ENCODE results near the gene THBS2. TPM values are rescaled to one million over a fixed set of nuclear protein-coding genes. Genes with fewer than 3 reads are reported as not detected.
"Not testable (repeated sequence)": the region's sequence is repeated elsewhere in the genome, so short reads cannot be mapped to it uniquely, and the experiment has no call there.

The THBS2 gene
- total RNA-seq, 1 donor from 2014 or later, result not detected

DNA sequence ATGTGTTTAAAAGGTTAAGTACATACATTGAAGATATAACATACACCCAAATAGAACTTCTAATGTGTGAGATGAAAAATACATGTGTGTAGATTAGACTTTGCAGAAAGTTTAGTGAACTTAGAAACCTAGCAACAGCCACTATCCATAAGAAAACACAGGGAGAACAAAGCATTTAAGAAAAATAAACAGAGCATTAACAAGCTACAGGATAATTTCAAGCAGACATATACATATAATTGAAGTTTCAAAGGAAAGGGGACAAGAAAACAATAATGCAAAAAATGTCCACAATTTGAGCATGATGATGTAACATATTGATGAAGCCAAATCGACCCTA lies 18.2 kb upstream of the THBS2 start:
- DNase-seq (ENCODE audit: low read depth in 2 of 2), result no peak

DNA sequence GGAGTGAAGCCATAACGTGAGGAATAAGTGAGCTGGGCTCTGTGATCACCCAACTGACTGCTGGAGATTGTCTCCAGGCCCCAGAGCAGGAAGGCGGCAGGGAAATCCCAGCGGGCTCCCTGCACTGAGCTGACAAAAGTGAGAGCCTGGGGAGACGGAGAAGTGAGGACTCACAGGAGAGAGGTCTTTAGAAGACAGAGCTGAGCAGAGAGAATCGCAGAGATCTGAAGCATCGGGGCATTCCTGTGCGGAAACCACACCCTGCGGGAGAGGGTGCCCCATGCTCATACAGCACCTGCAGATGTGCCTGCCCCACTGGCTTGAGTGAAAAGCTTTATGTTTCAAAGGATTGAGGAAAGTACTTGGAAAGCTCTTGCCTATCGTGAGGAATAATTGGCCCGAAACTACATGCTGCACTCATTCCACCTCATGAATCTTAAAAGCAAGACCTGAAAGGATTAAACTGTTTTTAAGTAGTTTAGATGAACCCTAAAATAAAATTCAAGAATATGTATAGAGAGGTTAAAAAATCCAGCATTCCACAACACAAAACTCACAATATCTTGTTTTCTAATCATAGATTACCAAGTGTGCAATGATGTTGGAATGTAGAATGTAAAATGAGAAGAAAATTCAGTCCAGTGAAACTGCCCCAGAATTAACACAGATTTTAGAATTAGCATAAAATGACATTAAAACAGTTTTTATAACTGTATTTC lies 17.7 kb upstream of the THBS2 start:
- DNase-seq (ENCODE audit: low read depth in 2 of 2), result no peak

DNA sequence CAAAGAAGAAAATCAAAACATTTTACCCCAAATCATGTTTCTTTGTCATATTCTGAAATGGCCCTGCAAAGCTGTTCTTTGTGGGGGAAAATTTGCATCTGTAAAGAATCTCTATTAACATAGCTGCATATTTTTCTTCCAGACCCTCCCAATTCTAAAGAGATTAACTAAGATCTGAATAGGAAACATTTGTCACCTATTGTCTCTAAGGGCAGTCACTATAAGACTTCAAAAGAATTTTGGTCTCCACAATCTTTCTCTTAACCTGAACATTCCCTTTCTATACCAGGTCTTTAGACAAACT lies 16.4 kb upstream of the THBS2 start:
- DNase-seq (ENCODE audit: low read depth in 2 of 2), result not testable (repeated sequence)

DNA sequence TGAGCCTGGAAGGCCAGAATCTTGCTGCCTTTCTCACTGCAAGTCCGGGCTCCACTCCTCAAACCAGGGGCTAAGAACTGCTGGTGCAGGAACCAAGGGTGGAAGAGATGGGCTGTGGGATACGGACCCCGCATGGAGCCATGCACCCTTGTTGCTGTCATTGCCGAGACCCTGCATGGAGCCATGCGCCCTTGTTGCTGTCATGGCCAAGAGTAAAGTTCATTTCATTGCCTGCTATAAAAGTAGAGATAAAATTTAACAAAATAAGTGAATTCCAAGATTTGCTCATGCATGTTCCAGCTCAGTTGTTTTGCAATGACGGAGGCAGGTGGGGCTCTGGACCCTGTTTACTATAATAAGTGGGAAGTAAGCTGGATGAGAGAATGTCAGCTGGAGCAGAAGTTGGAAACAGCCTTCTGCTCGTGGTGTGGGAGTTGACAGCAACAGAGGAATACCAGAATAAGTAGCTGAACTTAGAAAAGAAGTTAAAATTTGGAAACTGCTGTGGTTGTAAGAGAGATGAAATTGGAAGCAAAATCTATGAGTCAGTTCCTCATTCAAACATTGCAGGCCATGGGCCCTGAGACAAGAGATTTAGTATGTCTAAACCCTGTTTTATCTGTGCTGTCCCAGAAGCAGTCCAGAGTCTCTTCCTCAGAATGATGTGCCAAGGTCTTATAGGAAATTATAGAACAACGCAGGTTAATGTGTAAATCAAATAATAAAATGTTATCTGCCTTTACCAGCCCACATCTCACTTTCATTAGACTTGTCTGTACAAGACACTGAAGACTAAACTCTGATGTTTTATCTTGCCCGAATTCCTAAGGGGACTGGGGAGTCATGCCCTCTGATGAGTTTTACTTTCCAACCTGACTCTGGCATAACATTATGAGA lies 15.8 kb upstream of the THBS2 start:
- no peak for DNase-seq (ENCODE audit: low read depth in 2 of 2)

DNA sequence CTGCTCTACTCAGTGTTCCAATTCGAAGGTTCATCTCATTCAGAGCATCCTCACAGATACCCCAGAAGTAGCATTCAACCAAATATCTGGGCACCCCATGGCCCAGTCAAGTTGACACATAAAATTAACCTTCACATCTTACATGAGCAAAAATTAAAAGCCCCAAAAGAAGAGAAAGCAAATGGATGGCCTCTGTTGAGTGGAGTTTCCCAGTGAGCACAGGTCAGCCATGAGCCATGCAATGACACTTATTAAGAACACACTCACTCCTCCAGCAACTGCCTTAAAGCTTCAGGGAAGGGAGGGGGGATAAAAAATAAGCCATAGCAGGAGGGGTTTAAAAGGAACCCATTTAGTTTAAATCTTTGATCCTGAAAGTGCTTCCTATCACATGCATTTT lies 14.6 kb upstream of the THBS2 start:
- no peak for DNase-seq (ENCODE audit: low read depth in 2 of 2)

DNA sequence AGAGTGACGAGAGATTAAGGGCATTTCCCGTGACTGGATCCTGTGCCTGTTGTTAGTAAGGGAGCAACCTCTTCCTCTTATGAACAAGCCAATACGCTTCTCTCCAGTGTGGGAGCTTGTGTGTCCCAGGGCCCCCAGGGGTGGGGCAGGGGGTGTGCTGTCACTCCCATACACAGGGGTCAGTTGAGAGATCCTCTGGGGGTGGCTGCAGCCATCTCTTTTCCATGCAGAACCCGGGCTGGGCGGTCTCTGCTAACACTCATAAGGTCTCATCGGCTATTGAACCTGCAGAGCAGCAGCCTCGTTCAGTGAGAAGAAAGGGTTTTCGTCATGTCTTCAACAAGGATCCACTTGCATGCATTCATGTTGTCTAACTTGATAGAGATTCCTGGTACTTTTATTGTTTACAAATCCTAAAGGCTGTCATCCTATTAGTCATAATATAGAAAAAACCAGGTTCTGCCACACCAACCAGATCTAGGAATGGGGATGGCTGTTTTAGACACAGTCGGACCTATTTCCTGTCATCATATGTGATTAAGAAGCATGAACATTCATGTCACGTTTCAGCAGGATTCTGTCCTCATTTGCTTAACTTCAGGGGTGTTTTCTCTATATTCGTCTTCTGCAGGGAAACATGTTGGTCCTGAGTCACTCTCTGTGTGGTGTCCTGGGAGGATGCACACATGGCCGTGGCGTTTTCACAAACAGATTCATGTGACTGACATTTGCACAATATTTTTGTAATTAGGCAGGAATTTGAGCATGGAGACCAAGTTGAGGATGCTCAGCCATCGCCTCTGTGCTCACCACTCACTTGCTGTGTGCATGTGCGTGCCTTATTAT lies 13.3 kb upstream of the THBS2 start:
- DNase-seq (ENCODE audit: low read depth in 2 of 2), result no peak

DNA sequence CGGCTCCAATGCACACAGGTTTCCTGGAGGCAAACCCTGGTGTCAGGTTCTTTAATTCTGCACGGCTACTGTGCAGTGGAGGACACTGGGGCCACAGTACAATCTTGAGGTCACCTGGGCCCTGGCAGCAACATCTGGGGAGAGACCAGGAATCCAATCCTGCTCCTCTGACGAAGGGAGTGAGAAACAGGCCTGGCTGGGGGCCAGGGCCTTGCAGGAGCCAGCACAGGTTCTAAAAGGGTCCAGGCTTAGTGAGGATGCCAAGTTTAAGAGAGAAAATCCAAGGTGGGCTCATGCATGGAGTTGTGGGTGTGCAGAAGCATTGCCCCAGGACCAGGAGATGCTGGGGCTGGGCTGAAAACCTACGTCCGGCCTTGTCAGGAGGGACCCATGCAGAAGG lies 12.6 kb upstream of the THBS2 start:
- no peak for DNase-seq (ENCODE audit: low read depth in 2 of 2)

DNA sequence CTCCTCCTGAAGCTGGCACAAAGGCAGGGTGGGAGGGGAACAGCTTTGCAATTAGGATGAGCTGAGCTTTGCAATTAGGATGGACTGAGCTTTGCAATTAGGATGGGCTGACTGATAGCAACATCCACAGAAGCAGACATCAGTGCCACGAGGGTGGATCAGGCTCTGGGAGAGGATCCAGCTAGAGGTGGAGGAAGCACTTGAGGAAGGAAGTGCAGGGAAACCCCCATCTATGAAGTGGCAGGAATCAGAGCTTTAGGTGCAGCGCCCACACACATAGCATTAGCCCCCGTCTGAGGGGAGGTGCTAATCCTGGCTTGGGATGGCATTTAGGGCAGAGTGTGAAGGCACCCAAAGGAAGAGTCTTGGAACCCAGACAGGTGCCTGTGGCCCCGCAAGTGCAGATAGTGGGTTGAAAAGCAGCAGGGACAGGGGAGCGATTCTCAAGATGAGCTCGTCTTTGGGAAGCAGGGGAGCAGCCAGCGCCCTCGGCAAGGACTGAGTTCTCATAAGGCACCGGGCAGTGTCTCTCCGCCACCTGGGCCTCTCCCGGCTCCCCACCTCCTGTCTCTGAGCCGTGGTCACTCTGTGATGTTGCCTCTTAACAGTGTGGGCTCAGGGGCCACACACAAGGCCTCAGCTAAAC lies 12.0 kb upstream of the THBS2 start:
- DNase-seq (ENCODE audit: low read depth in 2 of 2), result no peak

DNA sequence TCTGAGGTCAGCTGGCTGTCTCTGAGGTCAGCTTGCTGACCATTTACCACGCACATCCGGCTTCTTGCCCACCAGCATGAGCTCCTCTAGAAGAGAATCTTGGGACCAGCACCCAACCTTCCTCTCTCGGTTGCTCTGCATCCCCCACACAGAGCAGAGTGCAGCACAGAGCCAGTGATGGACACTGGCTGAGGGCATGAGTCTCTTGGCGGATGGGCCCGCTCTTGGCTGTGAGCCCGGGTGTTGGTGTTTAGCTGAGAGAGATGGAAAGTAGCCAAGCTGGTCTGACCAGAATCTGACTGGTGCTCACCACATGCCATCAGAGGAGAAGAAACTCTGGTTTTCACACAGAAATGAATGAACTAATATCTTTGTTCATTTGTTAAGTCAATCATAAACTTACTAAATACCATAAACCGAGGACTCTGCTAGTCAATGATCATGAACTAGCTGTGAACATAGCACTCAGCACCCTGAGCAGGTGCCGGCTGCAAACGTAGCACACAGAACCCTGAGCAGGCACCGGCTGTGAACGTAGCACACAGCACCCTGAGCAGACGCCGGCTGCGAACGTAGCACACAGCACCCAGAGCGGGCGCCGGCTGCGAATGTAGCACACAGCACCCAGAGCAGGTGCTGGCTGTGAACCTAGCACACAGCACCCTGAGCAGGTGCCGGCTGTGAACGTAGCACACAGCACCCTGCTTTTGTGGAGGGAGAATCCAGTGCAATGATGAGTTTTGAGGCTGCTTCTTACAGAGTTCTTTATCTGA lies 10.4 kb upstream of the THBS2 start:
- no peak for DNase-seq (ENCODE audit: low read depth in 2 of 2)

DNA sequence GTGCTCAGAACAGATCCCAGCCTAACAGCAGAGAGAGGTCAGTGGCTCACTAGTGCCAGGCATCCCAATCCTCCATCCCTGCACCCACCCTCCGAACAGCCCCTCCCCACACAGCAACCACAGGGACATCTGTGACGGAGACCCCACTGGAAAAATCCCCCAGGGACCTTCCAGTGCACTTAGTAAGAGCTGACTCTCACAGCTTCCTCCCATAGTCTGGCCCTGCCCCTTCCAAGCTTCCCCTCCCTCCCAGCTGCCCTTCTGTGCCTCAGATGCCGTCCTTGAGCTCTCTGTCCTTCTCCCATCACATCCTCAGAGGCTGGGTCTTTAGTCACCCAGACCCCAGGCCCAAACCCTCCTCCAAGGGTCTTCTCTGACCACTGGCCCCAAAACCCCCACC lies 9.7 kb upstream of the THBS2 start:
- DNase-seq (ENCODE audit: low read depth in 2 of 2), result no peak

DNA sequence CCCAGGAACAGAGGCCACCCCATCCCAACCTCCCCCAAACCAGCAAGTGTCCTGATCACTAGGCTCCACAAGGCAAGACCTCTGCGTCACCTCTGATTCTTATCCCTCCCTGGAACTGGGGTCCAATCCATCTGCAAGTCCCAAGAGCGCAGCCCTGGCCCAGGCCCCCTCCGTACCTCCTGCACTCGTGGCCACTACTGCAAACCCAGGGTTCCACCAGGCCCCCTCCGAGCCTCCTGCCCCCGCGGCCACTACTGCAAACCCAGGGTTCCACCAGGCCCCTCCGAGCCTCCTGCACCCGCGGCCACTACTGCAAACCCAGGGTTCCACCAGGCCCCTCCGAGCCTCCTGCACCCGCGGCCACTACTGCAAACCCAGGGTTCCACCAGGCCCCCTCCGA lies 9.0 kb upstream of the THBS2 start:
- DNase-seq (ENCODE audit: low read depth in 2 of 2), result not testable (repeated sequence)

DNA sequence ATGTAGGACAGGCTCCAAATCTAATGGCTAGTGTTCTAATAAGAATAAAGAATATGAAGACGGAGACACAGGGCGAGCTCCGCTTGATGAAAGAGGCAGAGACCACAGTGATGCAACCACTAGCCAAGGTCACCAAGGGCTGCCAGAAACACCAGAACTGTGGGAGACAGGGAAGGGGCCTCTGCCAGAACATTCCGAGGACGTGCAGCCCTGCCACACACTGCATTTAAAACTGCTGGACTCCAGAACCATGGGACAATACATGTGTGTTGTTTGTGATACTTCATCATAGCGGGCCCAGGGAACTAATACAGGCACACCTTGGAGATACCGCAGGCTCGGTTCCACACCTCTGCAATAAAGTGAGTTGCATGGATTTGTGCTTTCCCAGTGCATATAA lies 2.9 kb upstream of the THBS2 start:
- no peak for DNase-seq (ENCODE audit: low read depth in 2 of 2)

DNA sequence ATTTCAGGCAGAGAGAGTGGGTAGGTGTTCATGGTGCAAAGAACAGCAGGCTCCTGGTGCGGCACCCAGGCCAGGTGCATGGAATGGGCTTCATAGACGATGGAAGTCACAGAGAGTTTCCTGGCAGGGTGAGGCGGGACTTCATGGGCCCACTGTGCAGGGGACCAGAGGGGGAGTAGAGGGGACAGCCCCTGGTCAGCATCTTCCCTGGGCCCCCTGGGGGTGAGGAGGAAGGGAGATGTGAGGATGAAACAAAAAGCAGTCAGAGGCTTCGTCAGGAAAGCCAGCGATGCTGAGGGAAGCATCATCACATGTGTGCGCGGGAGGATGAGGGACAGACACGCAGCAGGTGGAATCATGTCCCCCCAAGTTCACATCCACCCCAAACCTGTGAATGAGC lies 2.4 kb upstream of the THBS2 start:
- DNase-seq (ENCODE audit: low read depth in 2 of 2), result no peak

DNA sequence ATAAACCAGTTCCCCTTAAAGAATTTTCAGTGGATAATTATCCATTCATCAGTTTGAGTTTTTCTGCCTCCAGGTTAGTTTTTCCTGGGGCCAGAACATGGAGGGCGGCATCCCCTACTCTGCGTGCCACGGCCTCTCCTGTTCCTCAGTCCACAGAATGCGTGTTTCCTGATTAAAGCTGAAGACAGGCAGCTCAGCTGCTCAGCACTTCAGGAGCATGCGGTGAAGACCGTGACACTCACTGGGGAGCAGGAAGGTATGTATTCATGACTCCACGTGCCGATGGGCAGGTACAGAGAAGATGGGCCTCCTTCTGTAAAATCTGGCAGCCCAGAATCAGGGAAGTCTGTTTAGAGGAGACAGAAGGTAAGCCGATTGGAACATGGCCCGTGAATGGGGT lies 2.0 kb upstream of the THBS2 start:
- DNase-seq (ENCODE audit: low read depth in 2 of 2), result no peak

DNA sequence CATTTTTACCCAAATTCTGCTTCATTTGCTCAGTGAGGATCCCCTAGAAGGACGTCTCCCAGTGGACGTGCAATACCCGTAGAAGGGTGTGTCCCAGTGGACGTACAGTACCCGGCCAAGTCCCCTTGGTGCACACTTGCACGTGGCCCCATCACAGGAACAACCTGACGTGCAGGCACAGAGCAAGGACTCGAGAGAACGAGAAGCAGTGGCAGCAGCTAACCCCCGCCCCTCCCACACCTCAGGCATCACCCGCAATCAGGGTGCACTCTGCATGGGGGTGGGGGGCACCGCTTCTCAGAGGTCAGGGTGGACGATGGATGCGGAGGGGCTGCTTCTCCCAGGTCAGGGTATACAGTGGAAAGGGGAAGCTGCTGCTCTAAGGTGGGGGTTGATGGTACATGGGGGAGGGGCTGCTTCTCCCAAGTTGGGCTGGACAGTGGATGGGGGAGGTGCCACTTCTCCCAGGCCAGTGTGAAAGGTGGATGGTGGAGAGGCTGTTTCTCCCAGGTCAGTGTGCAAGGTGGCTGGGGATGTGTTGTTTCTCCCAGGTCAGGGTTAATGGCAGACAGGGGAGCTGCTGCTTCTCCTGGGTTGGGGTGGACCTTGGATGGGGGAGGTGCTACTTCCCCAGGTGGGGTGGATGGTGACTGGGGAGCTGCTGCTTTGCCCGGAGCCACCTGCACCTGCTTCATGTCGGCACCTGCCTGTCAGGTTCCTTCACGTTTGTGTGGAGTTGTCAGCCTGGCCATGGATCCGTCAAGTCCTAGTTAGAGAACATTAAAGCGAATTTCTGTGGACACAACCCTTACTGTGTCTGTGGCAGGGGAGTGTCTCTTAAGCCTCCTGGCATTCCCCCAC lies 1.0 kb upstream of the THBS2 start:
- no peak for DNase-seq (ENCODE audit: low read depth in 2 of 2)

DNA sequence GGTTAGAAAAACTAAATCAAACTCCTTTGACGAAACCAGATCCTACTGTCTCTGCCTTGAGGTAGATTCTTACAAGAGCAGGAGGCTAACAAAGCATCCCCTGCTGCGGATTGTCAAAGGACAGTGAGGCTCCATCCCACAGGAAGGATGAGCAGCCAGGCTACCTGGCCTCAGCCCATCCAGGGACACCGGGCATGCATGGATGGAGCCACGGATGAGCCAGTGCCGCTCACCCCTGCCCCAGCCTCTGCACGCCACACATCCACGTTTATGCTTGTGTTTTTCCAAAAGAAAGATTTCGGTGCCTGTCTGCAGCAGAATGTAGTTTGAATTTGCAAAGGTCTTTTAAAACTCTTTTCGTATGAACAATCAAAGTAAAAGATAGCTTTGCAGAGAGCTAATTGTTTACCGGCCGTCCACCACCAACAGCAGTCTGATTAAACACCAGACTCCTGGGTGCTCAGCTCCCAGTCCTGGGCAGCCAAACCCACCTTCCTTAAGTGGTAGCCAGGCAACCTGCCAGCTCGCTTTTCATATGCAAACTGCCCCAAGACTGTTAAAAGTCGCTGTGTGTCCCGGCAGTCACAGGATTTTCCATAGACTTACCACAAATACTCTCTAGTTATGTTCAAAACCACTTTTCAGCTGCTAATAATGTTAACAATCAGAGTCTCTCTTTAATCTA lies 999 bp downstream of the THBS2 start:
- no peak for DNase-seq (ENCODE audit: low read depth in 2 of 2)

DNA sequence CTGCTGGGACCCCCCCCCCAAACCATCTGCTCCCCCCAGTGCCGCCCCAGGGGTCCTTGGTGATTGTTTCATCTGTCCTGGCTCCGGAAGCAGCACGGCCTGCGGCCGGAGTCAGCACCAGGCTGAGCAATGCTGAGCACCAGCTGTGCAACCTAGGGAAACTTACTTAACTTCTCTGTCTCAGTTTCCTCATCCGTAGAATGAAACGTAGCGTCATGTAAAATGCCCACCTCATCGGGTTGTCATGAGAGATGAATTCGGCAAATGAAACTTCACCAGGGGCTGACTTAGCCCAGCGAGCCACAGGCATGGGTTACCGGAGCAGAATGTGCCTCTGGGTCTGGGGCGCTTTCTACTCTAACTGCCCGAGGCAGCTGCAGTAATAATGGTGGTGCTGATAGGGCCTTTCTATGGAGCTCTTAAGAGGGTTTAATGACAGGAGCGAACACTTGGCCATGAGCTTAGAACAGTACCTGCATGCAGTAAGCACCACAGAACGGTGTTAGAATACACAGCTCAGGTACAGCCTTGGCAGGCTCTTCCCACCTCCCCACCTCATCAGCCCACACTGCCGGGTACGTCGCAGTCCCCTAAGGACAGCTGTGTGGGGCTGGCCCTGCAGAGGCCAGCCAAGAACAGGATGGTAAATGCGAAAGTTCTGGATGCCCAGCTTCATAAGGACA lies 1.7 kb downstream of the THBS2 start:
- DNase-seq (ENCODE audit: low read depth in 2 of 2), result no peak

DNA sequence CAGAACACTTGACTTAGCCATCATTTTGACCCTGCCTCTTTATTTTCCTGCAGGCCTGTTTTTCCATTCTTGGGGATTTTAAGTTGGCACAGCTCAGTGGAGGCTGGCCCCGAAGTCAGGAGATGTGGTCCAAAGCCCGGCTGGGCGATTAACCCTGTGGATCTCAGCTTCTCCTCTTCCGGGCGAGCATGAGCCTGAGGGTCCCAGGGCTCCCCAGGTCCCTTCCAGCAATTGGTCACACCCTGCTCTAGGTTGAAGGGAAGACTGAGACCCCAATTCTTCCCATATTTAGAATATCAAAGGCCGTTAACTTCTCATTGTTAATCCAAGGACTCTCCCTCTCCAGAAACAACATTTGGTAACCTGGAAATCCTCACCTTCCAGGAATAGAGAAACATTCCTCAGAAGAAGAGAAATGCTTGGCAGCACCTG lies 2.3 kb downstream of the THBS2 start:
- no peak for DNase-seq (ENCODE audit: low read depth in 2 of 2)

DNA sequence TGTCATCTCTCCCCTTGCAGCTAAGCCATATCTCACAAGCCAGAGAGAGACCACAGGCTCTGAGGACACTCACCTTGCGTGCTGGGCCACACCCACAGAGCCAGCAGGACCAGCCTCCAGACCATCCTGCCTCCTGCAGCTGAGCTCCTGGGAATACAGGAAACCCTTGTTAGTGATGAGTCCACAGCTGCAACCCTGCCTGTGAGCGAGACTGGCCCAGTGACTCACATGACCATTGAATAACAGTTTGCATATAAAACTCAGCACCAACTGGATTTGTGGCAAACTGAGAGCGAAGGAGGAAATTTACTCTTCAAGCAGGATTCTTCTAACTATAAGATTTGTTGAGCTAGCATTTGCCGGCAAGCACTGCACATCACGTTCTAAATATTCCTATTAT lies 3.0 kb downstream of the THBS2 start:
- DNase-seq (ENCODE audit: low read depth in 2 of 2), result no peak
